ENCODE results near the gene PAQR9. TPM values are rescaled to one million over a fixed set of nuclear protein-coding genes. Genes with fewer than 3 reads are reported as not detected.

The PAQR9 gene
- total RNA-seq, 1 experiment from 2014 or later, result 0.17 TPM

DNA sequence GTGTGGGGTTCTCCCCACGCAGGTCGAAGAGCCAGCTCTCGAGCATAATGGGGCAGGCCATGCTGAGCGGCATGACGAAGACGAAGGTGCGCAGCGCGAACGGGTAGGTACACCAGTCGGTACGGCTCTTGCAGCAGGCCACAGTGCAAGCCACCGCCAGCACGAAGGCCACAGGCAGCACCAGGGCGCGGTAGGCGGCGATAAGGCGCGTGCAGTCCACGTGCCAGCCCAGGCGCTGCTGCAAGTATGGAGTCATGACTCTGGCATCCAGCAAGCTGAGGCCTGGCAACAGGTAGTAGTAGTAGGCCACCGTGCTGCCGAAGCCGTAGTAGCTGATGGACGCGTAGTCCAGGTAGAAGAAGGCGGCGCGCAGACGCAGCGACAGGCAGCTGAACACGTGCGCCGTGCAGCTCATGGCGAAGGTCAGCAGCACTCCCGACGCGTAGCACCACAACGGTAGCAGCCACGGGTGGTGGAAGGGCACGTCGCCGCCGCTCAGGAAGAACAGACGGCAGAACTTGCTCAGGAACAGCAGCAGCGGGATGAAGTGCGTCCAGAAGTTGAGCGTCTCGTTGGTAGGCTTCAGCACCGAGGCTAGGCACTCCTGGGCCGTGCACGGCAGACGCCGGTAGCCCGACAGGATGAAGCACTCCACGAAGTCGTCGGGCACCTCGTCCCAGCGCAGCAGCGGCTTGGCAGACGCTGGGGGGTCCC lies 797 bp downstream of the PAQR9 start:
- no peaks in the 10 kb centered on the region for H4K20me1 ChIP-seq (ENCODE audit: insufficient read depth)
- ChIA-PET RAD21 (ENCODE audit: low non-redundant PET in 1 of 2, low total read pairs in 2 of 2, uncharacterized antibody in 2 of 2, unreplicated experiment in 2 of 2) (no interaction called here), CTCF (no interaction called here), POLR2A (no interaction called here)
- ATAC-seq (no peak), DNase-seq (ENCODE audit: low read depth, low spot score) (no peak)
- H3K36me3 ChIP-seq (ENCODE audit: control insufficient read depth in 1 of 2, insufficient read depth in 2 of 2, low read length in 2 of 2), result no peaks in the 10 kb centered on the region
- no peak overlapping the region; the same call in 1 of the 2 replicates for H3K4me2 ChIP-seq (ENCODE audit: low read length)
- H3K4me1 ChIP-seq (ENCODE audit: control insufficient read depth in 1 of 2, insufficient read depth in 2 of 2, low read length in 2 of 2), result peaks cover 6 to 19% of the 10 kb centered on the region in 2 experiments
- no peak overlapping the region for H2AFZ ChIP-seq (ENCODE audit: low read depth, low read length, poor library complexity, severe bottlenecking)
- no peak for TF ChIP-seq EZH2 (IDR thresholded peaks at IDR 0.05)
- TF ChIP-seq SRF (IDR thresholded peaks at IDR 0.05; ENCODE audit: low read depth), result no peak
- TF ChIP-seq, protein P1, sequence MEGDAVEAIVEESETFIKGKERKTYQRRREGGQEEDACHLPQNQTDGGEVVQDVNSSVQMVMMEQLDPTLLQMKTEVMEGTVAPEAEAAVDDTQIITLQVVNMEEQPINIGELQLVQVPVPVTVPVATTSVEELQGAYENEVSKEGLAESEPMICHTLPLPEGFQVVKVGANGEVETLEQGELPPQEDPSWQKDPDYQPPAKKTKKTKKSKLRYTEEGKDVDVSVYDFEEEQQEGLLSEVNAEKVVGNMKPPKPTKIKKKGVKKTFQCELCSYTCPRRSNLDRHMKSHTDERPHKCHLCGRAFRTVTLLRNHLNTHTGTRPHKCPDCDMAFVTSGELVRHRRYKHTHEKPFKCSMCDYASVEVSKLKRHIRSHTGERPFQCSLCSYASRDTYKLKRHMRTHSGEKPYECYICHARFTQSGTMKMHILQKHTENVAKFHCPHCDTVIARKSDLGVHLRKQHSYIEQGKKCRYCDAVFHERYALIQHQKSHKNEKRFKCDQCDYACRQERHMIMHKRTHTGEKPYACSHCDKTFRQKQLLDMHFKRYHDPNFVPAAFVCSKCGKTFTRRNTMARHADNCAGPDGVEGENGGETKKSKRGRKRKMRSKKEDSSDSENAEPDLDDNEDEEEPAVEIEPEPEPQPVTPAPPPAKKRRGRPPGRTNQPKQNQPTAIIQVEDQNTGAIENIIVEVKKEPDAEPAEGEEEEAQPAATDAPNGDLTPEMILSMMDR (IDR thresholded peaks at IDR 0.05 in 2 of 3, conservative IDR thresholded peaks at IDR 0.05 in 1 of 3; ENCODE audit: borderline replicate concordance in 1 of 3, insufficient read depth in 1 of 3, low read depth in 2 of 3, low read length in 2 of 3), result no peak
- no peak for TF ChIP-seq CEBPB (IDR thresholded peaks at IDR 0.05; ENCODE audit: low read depth)
- TF ChIP-seq SIN3A (IDR thresholded peaks at IDR 0.05; ENCODE audit: low read depth), result no peak
- H3K4me3 ChIP-seq (replicated peaks in 1 of 2; ENCODE audit: low read depth in 1 of 2, low read length in 2 of 2), result no peak overlapping the region
- BruUV-seq (replicated peaks), result no TSS peak
- no peaks in the 10 kb centered on the region for H3K27me3 ChIP-seq (ENCODE audit: insufficient read depth, low read length)
- H3K79me2 ChIP-seq (ENCODE audit: insufficient read depth, low read length), result no peaks in the 10 kb centered on the region
- H3K9ac ChIP-seq (ENCODE audit: low read length), result no peak overlapping the region
- intact Hi-C loops (cut with micrococcal nuclease), result no loop called here
- H3K27ac ChIP-seq (ENCODE audit: low read depth, low read length), result no peak overlapping the region; the same call in 1 of the 2 replicates
- no peaks in the 10 kb centered on the region for H3K9me2 ChIP-seq (ENCODE audit: insufficient read depth)
- no peaks in the 10 kb centered on the region for H3K9me3 ChIP-seq (ENCODE audit: control insufficient read depth in 1 of 2, insufficient read depth in 1 of 2, low read depth in 1 of 2, low read length in 2 of 2)

DNA sequence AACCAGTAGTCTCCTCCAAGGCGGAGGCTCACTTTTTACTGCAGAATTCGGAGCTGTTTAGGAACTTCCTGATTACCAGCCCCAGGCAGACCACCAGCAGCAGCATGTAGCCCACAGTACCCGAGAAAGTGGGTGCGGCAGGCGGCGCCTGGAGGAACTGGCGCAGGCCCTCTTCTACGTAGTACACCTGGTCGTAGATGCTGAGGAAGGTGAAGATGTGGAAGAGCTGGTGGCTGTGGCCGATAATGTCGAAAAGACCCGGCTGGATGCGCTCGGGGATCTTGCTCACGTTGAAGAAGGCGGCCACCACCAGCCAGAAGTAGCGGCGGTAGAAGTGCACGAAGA lies 1.3 kb downstream of the PAQR9 start:
- Histone ChIP-seq H3K9me2 (ENCODE audit: insufficient read depth) (no peaks in the 10 kb centered on the region), H4K20me1 (ENCODE audit: insufficient read depth) (no peaks in the 10 kb centered on the region), H2AFZ (ENCODE audit: low read depth, low read length, poor library complexity, severe bottlenecking) (no peak overlapping the region), H3K4me3 (replicated peaks in 1 of 2; ENCODE audit: low read depth in 1 of 2, low read length in 2 of 2) (no peak overlapping the region), H3K4me1 (ENCODE audit: control insufficient read depth in 1 of 2, insufficient read depth in 2 of 2, low read length in 2 of 2) (peaks cover 6 to 19% of the 10 kb centered on the region in 2 experiments), H3K9me3 (ENCODE audit: control insufficient read depth in 1 of 2, insufficient read depth in 1 of 2, low read depth in 1 of 2, low read length in 2 of 2) (no peaks in the 10 kb centered on the region), H3K27me3 (ENCODE audit: insufficient read depth, low read length) (no peaks in the 10 kb centered on the region), H3K36me3 (ENCODE audit: control insufficient read depth in 1 of 2, insufficient read depth in 2 of 2, low read length in 2 of 2) (no peaks in the 10 kb centered on the region), H3K27ac (ENCODE audit: low read depth, low read length) (no peak overlapping the region), H3K9ac (ENCODE audit: low read length) (no peak overlapping the region), H3K4me2 (ENCODE audit: low read length) (no peak overlapping the region), H3K79me2 (ENCODE audit: insufficient read depth, low read length) (no peaks in the 10 kb centered on the region)
- RAD21 ChIA-PET (ENCODE audit: low non-redundant PET in 1 of 2, low total read pairs in 2 of 2, uncharacterized antibody in 2 of 2, unreplicated experiment in 2 of 2), result no interaction called here
- BruUV-seq (replicated peaks), result no TSS peak
- POLR2A ChIA-PET, result interaction anchor here (1.2 kb wide), 1 partner anchor 20 kb away, joined by 3 read pairs; no protein-coding TSS in a partner anchor
- ATAC-seq (no peak), DNase-seq (ENCODE audit: low read depth, low spot score) (no peak)
- CTCF ChIA-PET, result no interaction called here
- TF ChIP-seq, protein P1 (IDR thresholded peaks at IDR 0.05 in 2 of 3, conservative IDR thresholded peaks at IDR 0.05 in 1 of 3; ENCODE audit: borderline replicate concordance in 1 of 3, insufficient read depth in 1 of 3, low read depth in 2 of 3, low read length in 2 of 3), result no peak
- intact Hi-C loops (cut with micrococcal nuclease), result no loop called here
